Skeletal muscle satellite cell (primary cell): Measurements from ENCODE around the gene HOXC11.
A peak's percentile ranks its signal among the peaks of the same experiment; 100 is the strongest.

Source experiments
- H3K27me3 ChIP-seq: 2 replicates; pipeline ENCODE4 v1.7.0; 2013; ENCODE audit warnings: low read length; ENCODE audit not compliant: control insufficient read depth, insufficient read depth
- H3K36me3 ChIP-seq: 2 replicates; pipeline ENCODE4 v1.7.0; 2013; ENCODE audit warnings: mild to moderate bottlenecking, control low read depth, low read length; ENCODE audit not compliant: insufficient read depth
- H3K4me1 ChIP-seq: 2 replicates; pipeline ENCODE4 v1.7.0; 2013; ENCODE audit warnings: low read length; ENCODE audit not compliant: control insufficient read depth, insufficient read depth
- H3K4me2 ChIP-seq: 2 replicates; pipeline ENCODE4 v1.7.0; 2013; ENCODE audit warnings: mild to moderate bottlenecking, low read length
- H3K4me3 ChIP-seq: 2 replicates; pipeline ENCODE4 v1.7.0; 2013; ENCODE audit warnings: low read length
- H3K9ac ChIP-seq: 2 replicates; pipeline ENCODE4 v1.7.0; 2013; ENCODE audit warnings: mild to moderate bottlenecking, low read depth, low read length, moderate library complexity
- H3K9me3 ChIP-seq: replicated peaks from 2 replicates; pipeline ENCODE4 v1.7.0; 2013; ENCODE audit warnings: mild to moderate bottlenecking, control low read depth, low read length

HOXC11 gene

DNA sequence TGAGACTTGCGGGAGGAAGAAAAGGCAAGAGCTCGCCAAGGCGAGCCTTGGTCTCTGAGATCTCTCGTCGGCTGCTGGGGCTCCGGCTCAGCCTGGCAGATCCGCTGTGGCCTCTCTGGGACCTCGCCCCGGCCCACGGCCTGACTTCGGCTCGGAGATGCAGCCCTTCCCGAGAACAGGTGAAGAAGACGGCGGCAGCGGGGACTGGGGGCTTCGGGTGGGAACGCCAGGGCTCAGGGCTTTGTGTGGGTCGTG lies 21.0 kb downstream of the HOXC11 start:
- H3K27me3 ChIP-seq, result no peaks in the 10 kb centered on the region
- no peaks in the 10 kb centered on the region for H3K9me3 ChIP-seq
- peaks cover 69% of the 10 kb centered on the region for H3K4me1 ChIP-seq
- H3K4me2 ChIP-seq, result peak overlapping the region; percentile 100
- H3K9ac ChIP-seq, result peak overlapping the region; percentile 99
- no peaks in the 10 kb centered on the region for H3K36me3 ChIP-seq
- H3K4me3 ChIP-seq, result peak overlapping the region; percentile 85

- Histone ChIP-seq H3K36me3 (no peaks in the 10 kb centered on the region), H3K9ac (peak overlapping the region; percentile 99), H3K27me3 (no peaks in the 10 kb centered on the region), H3K4me3 (peak overlapping the region; percentile 85), H3K4me1 (peaks cover 66% of the 10 kb centered on the region), H3K4me2 (peak overlapping the region; percentile 100), H3K9me3 (no peaks in the 10 kb centered on the region)
Observed at GRCh38 chr12:53994264-53995001, 21.5 kb downstream of the HOXC11 start.

DNA sequence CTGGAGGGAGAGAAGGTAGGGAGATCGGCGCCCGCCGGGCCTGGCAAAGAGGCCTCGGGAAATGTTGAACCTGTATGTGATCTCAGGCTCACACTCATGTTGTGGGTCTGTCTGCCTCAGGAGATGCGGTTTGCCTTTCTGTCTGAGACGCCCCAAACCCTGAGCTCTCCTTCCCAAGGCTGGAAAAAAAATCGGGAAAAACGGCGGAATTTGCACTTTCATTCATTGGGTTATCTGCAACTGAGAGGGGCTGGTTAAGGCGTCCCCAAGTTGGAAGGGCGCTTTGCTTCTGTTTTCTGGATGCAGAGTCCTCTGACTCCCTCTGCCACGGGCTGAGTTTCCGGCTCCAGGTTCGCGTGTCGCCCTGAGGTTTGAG lies 22.1 kb downstream of the HOXC11 start:
- Histone ChIP-seq H3K9ac (peak overlapping the region; percentile 99), H3K9me3 (no peaks in the 10 kb centered on the region), H3K4me1 (peaks cover 61% of the 10 kb centered on the region)

GRCh38 chr12:53995378-53996239 lies 22.7 kb downstream of the HOXC11 start:
- no peaks in the 10 kb centered on the region for H3K9me3 ChIP-seq
- no peaks in the 10 kb centered on the region for H3K36me3 ChIP-seq
- peak overlapping the region; percentile 85 for H3K4me3 ChIP-seq
- H3K9ac ChIP-seq, result peak overlapping the region; percentile 99
- peak overlapping the region; percentile 100 for H3K4me2 ChIP-seq
- peaks cover 55% of the 10 kb centered on the region for H3K4me1 ChIP-seq
- H3K27me3 ChIP-seq, result no peaks in the 10 kb centered on the region

More for the DNA sequence above, 22.1 kb downstream of the HOXC11 start:
- H3K4me2 ChIP-seq, result peak overlapping the region; percentile 100
- no peaks in the 10 kb centered on the region for H3K36me3 ChIP-seq
- peak overlapping the region; percentile 85 for H3K4me3 ChIP-seq
- no peaks in the 10 kb centered on the region for H3K27me3 ChIP-seq

- Histone ChIP-seq H3K36me3 (no peaks in the 10 kb centered on the region), H3K9me3 (no peaks in the 10 kb centered on the region), H3K27me3 (no peaks in the 10 kb centered on the region), H3K4me3 (peak overlapping the region; percentile 85), H3K9ac (peak overlapping the region; percentile 99), H3K4me1 (peaks cover 53% of the 10 kb centered on the region), H3K4me2 (peak overlapping the region; percentile 100)
Observed at GRCh38 chr12:53996240-53997203, 23.6 kb downstream of the HOXC11 start.

DNA sequence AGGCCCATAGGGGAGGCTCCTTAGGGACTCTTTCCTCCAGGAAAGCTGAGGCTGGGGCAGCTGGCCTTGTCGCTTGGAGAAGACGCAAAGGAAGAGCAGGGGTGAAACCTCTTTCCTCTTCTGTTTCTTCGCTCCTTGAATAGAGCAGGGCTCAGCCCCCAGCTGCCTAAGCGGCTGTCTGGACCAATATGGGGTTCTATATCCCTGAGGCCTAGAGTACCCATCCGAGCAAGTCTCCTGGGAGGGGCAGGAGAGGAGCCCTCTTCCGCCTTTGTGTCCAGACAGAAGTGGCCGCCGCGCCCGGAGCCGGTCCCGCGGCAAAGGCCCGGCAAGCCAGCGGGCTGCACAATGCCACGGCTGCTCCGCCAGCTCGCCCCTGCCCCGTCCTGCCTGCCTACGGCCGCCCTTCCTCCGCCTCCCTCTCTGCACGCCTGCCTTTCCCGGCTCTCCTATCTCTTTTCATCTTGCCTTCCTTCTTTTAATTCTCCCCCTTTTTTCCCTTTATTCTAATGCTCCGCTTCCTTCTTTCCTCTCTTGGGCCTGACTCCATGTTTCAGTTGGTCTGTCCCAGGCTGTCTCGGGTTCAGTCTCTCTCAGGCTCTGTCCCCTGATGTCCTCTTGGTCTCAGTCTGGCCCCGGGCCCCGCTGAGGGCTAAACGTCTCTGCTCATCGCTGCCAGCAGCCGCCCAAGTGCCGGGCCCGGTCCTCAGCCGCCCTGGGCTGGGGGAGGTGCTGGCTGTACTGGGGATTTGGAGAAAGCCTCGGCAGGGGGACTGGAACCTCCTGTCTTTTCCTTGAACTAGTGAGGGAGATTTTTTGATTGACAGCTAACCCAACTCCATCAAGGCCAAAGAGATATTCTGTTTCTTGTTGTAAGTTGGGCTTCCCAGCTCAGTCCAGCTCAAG lies 24.5 kb downstream of the HOXC11 start:
- Histone ChIP-seq H3K9ac (peak overlapping the region; percentile 99), H3K36me3 (peaks cover 2% of the 10 kb centered on the region), H3K4me1 (peaks cover 53% of the 10 kb centered on the region), H3K27me3 (no peaks in the 10 kb centered on the region), H3K4me2 (peak overlapping the region; percentile 100), H3K9me3 (no peaks in the 10 kb centered on the region), H3K4me3 (peak overlapping the region; percentile 85)

DNA sequence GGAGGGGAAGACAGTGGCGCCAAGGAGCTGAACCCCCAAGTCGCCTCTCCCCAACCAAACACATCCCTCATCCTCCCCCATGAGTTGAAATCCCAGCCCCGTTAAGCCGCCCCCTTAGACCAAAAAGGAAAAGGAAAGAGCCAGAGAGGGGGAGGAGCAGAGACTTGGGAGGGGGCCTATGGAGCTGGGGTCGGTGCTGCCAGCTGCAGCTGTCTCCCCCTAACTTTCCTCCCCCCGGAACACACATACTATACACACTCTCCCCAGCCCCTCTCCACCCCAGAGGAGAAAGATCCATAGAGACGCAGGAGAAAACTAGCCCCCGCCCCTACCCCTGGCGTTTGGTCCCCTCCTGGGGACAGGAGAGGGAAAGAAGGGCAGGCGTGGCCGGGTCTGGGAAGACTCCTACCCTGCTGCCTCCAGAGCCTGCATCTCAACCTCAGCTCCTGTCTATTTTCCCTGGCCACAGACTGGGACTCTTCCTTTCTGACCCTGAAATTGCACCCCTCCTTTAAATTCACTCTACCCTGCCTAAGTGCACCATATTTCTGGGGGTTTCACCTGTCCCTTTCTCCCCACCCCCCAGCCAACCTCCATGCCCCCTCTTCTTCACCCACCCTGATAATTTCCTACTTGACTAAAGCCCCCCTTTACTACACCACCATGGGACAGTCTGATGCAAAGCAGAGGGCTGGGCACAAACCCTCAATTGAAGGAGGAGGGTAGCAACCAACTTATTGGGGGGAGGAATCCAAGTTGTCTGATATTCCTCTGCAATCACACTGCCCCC lies 25.4 kb downstream of the HOXC11 start:
- Histone ChIP-seq H3K4me3 (peak overlapping the region; percentile 85), H3K9ac (peak overlapping the region; percentile 99)

DNA sequence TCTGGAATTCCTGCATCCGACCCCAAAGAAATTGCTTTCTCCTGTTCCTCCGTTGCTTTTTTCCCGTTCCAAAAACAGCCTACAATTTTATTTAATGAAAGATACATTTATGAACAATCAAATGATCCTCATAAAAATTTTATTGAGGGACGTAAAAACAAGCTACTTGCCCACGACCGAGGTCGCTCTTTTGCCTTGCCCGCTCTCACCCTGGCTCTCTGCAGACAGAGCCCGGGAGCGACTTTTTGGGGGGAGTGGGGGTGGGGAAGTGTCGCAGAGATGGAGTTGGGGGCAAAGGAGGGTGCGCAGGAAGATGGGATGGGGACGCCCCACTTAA lies 25.9 kb downstream of the HOXC11 start:
- peak overlapping the region; percentile 99 for H3K9ac ChIP-seq
- H3K4me2 ChIP-seq, result peak overlapping the region; percentile 100
- H3K36me3 ChIP-seq, result peaks cover 8% of the 10 kb centered on the region
- H3K27me3 ChIP-seq, result no peaks in the 10 kb centered on the region
- no peaks in the 10 kb centered on the region for H3K9me3 ChIP-seq
- peaks cover 54% of the 10 kb centered on the region for H3K4me1 ChIP-seq
- peak overlapping the region; percentile 85 for H3K4me3 ChIP-seq

More for the DNA sequence above, 25.4 kb downstream of the HOXC11 start:
- Histone ChIP-seq H3K27me3 (no peaks in the 10 kb centered on the region), H3K36me3 (peaks cover 8% of the 10 kb centered on the region), H3K9me3 (no peaks in the 10 kb centered on the region), H3K4me1 (peaks cover 52% of the 10 kb centered on the region), H3K4me2 (peak overlapping the region; percentile 100)

DNA sequence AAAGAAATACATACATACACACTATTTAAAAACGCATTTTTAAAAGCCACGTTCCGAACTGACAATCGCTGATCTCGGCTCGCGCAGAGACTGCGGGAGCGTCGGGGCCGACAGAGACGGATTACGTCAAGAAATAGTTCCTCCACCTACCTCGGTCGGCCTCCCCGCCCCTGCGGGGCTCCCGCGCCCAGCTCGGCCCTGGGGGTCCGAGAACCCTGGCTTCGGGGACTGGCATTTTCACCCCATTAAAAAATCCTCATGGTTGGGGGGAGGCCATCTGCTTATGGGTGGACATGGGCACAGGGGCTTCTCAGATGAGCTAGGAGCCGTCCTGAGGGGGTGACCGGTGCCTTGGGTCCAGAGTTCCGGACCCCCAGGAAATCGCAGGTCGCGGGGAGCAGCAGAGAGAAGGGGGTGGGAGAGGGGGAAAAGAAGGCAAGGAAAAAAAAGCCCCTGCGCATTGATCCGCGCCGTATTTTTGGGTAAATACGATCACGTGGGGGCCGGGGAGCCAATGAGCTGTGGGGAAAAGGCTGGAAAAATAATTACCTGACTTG lies 26.7 kb downstream of the HOXC11 start:
- Histone ChIP-seq H3K9me3 (no peaks in the 10 kb centered on the region), H3K4me1 (peaks cover 62% of the 10 kb centered on the region), H3K9ac (peak overlapping the region; percentile 99), H3K4me2 (peak overlapping the region; percentile 100), H3K27me3 (no peaks in the 10 kb centered on the region), H3K4me3 (peak overlapping the region; percentile 85), H3K36me3 (peaks cover 13% of the 10 kb centered on the region)
